GM12878 (cell line): ENCODE measurements around the gene SLIT1. TPM values are rescaled to one million over a fixed set of nuclear protein-coding genes. Genes with fewer than 3 reads are reported as not detected.

Experiments
- BCLAF1 ChIP-seq: fragments of 450-650 bp; IDR thresholded peaks from 2 replicates; pipeline ENCODE4 v1.6.1; 2017; ENCODE audit warnings: antibody characterized with exemption, mild to moderate bottlenecking, moderate library complexity
- BHLHE40 ChIP-seq, 2 experiments: fragments of 450-650 bp in 1 of 2; IDR thresholded peaks; 2 replicates each; pipeline ENCODE4 v1.6.1; 2011 to 2017; ENCODE audit warnings: low read depth in 2 of 2, borderline replicate concordance in 1 of 2, improper control_type of control experiment in 1 of 2, low read length in 1 of 2, mild to moderate bottlenecking in 1 of 2
- CBFB ChIP-seq: IDR thresholded peaks from 2 replicates; pipeline ENCODE4 v1.6.1; 2016; ENCODE audit warnings: antibody characterized with exemption, low read depth
- CHD1 ChIP-seq: IDR thresholded peaks from 2 replicates; pipeline ENCODE4 v1.6.1; 2012; ENCODE audit warnings: low read depth, low read length, improper control_type of control experiment
- DPF2 ChIP-seq: fragments of 450-650 bp; IDR thresholded peaks from 2 replicates; pipeline ENCODE4 v1.6.1; 2017; ENCODE audit warnings: mild to moderate bottlenecking
- EGR1 ChIP-seq, 2 experiments: IDR thresholded peaks; 1 replicate in 1 of 2; 2 replicates in 1 of 2; pipeline ENCODE4 v1.6.1; 2011 to 2012; ENCODE audit warnings: low read depth in 2 of 2, low read length in 2 of 2, borderline replicate concordance in 1 of 2, mild to moderate bottlenecking in 1 of 2, moderate library complexity in 1 of 2
- EP300 ChIP-seq, 2 experiments: fragments of 150-350 bp in 1 of 2; IDR thresholded peaks; 2 replicates each; pipeline ENCODE4 v1.6.1; 2011 to 2012; ENCODE audit warnings: low read depth in 2 of 2, low read length in 2 of 2, borderline replicate concordance in 1 of 2, improper control_type of control experiment in 1 of 2, inconsistent platforms in 1 of 2; ENCODE audit not compliant: control insufficient read depth in 1 of 2
- HCFC1 ChIP-seq: fragments of 150-350 bp; IDR thresholded peaks from 2 replicates; pipeline ENCODE4 v1.6.1; 2014; ENCODE audit warnings: low read length
- IKZF2 ChIP-seq, 2 experiments: fragments of 450-650 bp; IDR thresholded peaks; 2 replicates each; pipeline ENCODE4 v1.6.1; 2017; ENCODE audit warnings: mild to moderate bottlenecking in 2 of 2, moderate library complexity in 2 of 2
- IRF4 ChIP-seq: IDR thresholded peaks from 2 replicates; pipeline ENCODE4 v1.6.1; 2011; ENCODE audit warnings: low read depth, low read length
- JUNB ChIP-seq: IDR thresholded peaks from 2 replicates; pipeline ENCODE4 v1.6.1; 2016; ENCODE audit warnings: antibody characterized with exemption, mild to moderate bottlenecking
- PAX5 ChIP-seq: IDR thresholded peaks from 2 replicates; pipeline ENCODE4 v1.6.1; 2011; ENCODE audit warnings: low read depth, low read length, borderline replicate concordance
- REST ChIP-seq: IDR thresholded peaks from 2 replicates; pipeline ENCODE4 v1.6.1; 2012; ENCODE audit warnings: mild to moderate bottlenecking, low read depth, low read length
- SKIL ChIP-seq: fragments of 450-650 bp; IDR thresholded peaks from 2 replicates; pipeline ENCODE4 v1.6.1; 2017; ENCODE audit warnings: mild to moderate bottlenecking, low read depth, inconsistent platforms; ENCODE audit not compliant: poor library complexity, severe bottlenecking
- SRF ChIP-seq, 2 experiments: IDR thresholded peaks; 2 replicates each; pipeline ENCODE4 v1.6.1; 2011; ENCODE audit warnings: low read depth in 2 of 2, low read length in 2 of 2, mild to moderate bottlenecking in 1 of 2, moderate library complexity in 1 of 2
- YBX1 ChIP-seq: fragments of 450-650 bp; IDR thresholded peaks from 2 replicates; pipeline ENCODE4 v1.6.1; 2016; ENCODE audit warnings: antibody characterized with exemption
- ZBTB11 ChIP-seq: fragments of 450-650 bp; formaldehyde crosslinking; IDR thresholded peaks from 2 replicates; pipeline ENCODE4 v1.5.0; 2022; ENCODE audit warnings: mild to moderate bottlenecking, missing genetic modification characterization
- ZNF274 ChIP-seq: IDR thresholded peaks from one replicate; pipeline ENCODE4 v1.8.0; 2011; ENCODE audit not compliant: insufficient read length, insufficient read depth
- polyA plus RNA-seq, 11 experiments: library from polyadenylated mRNA; depleted of rRNA in 4 of 11; unstranded in 6 of 11; stranded (reverse) in 5 of 11; fragments of >200 nt; fragmentation: Nextera tagmentation in 4 of 11; fragmentation: Illumina TruSeq in 1 of 11; extraction: Ambion mirVana in 4 of 11; extraction: Trizol in 1 of 11; gene quantifications; 1 replicate in 1 of 11; 2 replicates in 10 of 11; pipeline versions ENCODE4 v1.2.1 to v1.2.3, GENCODE V29; 2011 to 2016; ENCODE audit warnings: inconsistent platforms in 2 of 11, missing spikeins in 2 of 11, low read depth in 1 of 11
- total RNA-seq, 4 experiments: library from RNA; depleted of rRNA in 3 of 4; stranded (reverse); fragments of >200 nt in 3 of 4; fragmentation: Illumina TruSeq in 1 of 4; extraction: Trizol in 1 of 4; gene quantifications; 2 replicates each; pipeline versions ENCODE4 v1.2.1 to v1.2.3, GENCODE V29; 2013 to 2021

The SLIT1 gene
- total and polyA plus RNA-seq, 10 of the 15 experiments (the other 5 are each of a cell fraction or from before 2014, with no cell fraction given) = 0.04 to 0.19 (median 0.06) TPM; not detected in 4

- TF ChIP-seq IKZF2 (IDR thresholded peaks at IDR 0.05) (peak; percentile 22 to 35; a peak in 1 of 4 replicates), CBFB (peak; percentile 37; the same call in 1 of the 2 replicates), SKIL (peak; percentile 44), ZBTB11 (CRISPR knock-in tag) (no peak), BCLAF1 (no peak), ZNF274 (no peak), SRF (IDR thresholded peaks at IDR 0.05; ENCODE audit: low read depth in 2 of 2, low read length in 2 of 2) (no peak), PAX5 (0 out of 2 replicates have a peak, but pooled peaks have one; percentile 7), IRF4 (peak; percentile 56; the same call in 1 of the 2 replicates), EGR1 (IDR thresholded peaks at IDR 0.05; ENCODE audit: borderline replicate concordance in 1 of 2, low read depth in 2 of 2, low read length in 2 of 2) (no peak), EP300 (IDR thresholded peaks at IDR 0.05; ENCODE audit: borderline replicate concordance in 1 of 2, control insufficient read depth in 1 of 2, low read depth in 2 of 2, low read length in 2 of 2) (peak in 1 of 2 experiments; percentile 62; a peak in 2 of 4 replicates), YBX1 (no peak), REST (no peak), BHLHE40 (IDR thresholded peaks at IDR 0.05; ENCODE audit: borderline replicate concordance in 1 of 2, low read depth in 2 of 2, low read length in 1 of 2) (peak; percentile 13 to 16; a peak in 1 of 4 replicates), DPF2 (peak; percentile 37; the same call in 1 of the 2 replicates), JUNB (peak; percentile 89), CHD1 (no peak), HCFC1 (no peak)
Measured at GRCh38 chr10:96978621-96979154, 207.1 kb downstream of the SLIT1 start (continued).
